ENCODE data around the gene ADSL.

ADSL gene

DNA sequence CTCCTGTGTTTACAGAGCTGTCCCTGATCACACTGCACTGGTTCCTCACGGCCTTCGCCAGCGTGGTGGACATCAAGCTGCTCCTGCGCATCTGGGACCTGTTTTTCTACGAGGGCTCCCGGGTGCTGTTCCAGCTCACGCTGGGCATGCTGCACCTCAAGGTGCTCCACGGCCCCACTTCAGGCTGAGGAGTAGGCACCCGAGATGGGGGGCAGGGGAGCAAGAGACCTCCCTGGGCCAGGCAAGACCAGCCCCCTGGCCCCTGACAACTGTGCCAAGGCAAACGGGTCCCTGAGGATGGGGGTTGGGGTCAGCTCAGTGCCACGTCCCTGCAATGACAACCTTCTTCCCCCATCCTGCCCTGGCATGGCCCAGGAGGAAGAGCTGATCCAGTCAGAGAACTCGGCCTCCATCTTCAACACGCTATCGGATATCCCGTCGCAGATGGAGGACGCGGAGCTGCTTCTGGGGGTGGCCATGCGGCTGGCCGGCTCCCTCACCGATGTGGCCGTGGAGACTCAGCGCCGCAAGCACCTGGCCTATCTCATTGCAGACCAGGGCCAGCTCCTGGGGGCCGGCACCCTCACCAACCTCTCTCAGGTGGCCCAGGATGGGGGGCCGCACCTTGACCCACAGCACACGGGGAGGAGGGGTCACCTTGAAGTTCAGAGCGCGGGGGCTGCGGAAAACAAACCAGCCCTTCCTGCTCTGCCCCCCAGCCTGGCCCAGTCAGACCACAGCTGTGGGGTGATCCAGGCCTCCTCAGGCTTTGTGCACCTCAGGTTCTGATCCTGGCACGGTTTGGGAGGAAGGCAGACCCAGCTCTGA is 60.0 kb downstream of the ADSL start:
- DNase-seq = no peak

DNA sequence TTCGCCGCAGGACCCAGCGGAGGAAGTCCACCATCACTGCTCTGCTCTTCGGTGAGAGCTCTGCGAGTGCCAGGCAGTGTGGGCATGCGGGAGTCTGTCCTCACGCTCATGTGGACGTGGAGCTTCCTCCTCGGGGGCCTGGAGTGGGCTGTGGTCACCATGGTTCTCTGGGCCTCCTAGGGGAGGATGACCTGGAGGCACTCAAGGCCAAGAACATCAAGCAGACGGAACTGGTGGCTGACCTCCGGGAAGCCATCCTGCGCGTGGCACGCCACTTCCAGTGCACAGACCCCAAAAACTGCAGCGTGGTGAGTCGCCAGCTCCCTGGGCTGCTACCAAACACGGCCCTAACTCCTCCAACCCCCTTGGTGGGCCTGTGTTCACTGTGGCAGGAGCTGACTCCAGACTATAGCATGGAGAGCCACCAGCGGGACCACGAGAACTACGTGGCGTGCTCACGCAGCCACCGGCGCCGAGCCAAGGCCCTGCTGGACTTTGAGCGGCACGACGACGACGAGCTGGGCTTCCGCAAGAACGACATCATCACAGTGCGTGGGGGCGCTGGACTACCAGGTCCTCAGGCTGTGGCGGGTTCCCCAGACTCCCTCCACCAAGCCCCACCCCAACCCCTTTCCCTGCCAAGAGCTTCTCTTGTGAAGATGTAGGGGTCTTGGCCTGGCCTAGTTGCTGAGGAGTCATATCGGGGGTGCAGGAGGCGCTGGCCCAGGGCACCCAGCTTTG is 60.9 kb downstream of the ADSL start:
- no peak for DNase-seq

DNA sequence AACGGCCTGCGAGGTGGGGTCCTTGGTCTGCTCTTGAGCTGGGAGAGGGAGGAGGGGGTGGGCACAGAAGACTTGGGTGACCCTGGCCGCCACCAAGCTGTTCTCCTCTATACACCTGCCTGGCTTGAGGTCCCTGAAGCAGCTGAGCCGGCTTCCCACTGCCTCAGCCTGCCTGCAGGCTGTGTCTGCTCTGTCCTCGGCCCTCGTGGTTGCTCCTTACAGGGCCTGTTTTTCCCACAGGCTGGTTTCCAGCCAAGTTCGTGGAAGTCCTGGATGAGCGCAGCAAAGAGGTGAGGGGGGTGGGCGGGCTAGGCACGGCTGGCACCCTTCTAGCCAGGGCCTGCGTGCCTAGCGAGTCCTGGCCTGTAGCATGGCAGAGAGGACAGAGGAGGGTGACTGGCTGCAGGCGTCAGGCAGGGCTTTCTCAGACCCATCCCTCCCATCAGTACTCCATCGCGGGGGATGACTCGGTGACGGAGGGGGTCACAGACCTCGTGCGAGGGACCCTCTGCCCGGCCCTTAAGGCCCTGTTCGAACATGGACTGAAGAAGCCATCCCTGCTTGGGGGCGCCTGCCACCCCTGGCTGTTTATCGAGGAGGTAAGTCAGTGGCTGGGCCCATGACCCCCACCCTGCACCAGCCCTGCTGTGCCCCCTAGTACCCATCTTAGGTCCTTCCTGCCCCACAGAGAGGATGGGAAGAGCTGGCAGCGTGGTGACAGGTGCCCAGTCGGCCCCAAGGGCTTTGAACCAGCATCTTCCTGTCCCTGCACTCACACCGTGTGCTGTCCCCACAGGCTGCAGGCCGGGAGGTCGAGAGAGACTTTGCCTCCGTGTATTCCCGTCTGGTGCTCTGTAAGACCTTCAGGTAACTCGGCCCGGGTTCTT is 61.8 kb downstream of the ADSL start:
- no peak for DNase-seq

DNA sequence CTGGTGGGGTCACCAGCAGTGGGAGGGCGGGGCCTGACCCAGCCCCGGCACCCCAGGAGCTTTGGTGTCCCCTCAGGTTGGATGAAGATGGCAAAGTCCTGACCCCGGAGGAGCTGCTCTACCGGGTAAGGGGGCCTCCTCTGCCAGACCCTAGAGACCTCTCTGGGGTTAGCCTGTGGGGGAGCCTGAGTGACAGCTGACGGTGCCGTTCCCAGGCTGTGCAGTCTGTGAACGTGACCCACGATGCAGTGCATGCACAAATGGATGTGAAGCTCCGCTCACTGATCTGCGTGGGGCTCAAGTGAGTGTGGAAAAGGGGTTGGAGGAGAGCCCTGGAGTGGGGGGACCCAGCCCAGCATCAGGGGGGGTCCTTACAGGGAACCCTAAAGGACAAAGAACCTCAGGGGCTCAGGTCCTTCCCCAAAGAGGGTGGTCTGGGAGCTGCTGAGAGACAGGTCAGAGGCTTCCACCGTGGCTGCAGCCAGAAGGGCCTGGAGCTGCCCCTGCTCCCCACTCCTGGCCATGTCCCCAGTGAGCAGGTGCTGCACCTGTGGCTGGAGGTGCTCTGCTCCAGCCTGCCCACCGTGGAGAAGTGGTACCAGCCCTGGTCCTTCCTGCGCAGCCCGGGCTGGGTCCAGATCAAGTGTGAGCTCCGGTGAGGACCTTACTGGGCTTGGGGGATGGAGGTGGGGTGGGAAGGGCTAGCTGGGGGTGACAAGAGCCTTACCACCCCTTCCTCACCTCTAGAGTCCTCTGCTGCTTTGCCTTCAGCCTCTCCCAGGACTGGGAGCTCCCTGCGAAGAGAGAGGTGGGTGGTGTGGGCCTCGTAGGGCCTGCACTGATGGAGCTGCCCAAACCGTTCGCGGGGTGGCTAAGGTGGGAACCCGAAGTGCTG is 62.7 kb downstream of the ADSL start:
- no peak for DNase-seq

DNA sequence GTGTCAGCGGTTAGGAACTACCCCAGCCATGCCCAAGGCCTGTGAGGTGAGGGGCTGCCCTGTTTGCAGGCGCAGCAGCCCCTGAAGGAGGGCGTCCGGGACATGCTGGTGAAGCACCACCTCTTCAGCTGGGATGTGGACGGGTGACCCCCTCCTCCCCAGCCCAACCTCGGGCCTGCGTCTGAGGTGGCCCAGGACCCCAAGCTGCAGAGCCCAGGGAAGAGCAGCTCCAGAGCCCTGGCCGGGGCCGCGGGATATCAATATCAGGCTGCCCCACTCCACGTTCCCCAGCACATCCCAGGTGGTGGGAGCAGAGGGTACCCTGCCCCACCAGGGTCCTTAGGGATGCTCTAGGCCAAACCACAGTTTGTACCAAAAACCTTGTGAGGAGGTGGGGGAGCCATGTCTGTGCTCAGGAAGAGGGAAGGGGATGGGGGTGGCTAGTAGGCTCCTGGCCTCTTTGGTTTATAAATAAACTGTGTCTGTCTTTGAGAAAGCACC is 63.4 kb downstream of the ADSL start:
- DNase-seq = no peak

DNA sequence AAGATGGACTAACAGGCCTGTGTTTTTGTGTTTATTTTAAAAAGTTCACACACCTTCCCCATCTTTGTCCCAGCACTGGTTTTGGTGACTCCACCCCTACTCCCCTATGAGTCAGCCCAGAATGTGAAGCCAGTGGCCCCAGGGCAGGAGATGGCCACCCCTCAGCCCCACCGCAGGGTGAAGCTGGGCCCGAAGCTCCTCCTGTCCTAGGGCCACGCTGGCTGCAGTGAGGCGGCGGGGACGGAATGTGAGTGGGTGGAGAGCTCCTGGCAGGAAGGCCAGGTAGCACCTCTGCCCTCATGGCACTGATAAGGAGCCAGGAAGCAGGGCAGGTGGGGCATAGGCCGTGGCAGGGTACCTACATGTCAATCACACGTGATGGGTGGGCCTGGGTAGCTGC is 64.0 kb downstream of the ADSL start:
- DNase-seq = no peak

DNA sequence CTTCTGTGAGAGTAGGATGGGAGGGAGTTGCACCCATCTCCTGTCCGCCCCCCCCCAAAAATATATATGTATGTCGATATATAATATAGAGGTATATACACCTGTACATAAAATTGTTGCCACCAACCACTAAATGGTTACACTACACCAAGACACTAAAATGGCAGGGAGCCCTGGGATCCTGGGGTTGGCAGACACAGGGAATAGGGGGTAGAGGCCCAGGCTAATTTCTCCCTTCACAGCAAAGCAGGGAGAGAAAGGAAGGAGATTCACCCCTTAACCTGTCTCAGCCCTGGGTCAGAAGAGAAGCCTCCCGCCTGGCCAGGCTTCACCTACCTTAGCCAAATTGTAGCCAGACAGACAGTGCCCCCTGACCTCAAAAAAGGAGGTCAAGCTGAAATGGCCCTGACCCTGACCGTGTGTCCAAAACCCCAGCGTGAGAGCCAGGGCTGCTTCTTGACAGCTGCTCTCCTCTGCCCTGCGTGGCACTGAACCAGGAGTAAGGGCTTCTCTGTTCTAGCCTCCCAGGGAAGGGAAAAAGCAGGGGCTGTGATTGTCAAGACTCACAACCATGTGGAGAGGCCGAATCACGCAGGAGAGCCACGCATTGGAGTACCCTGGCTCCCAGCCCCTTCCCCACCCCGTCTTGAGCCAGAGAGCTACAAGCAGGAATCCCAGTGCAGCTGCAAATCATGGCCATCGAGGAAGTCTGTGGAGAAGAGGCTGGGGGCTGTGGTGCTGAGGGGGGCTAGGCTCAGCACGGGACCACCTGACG is 64.6 kb downstream of the ADSL start:
- no peak for DNase-seq

DNA sequence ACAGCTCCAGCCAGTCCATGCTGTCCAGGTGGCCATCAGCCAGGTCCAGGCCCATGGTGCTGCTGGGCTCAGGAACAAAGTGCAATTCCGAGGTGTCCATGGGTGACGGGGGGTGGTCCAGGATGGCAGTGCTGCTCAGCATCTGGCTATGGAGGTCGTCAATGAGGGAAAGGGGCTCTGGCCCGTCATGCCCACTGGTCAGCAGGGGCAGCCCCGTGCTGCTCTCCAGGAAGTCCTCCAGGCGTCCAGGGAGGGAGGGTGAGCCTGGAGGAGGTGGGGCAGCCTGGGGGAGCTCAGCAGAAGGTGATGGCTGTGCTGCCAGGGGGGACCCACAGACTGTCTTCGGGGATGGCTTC is 65.2 kb downstream of the ADSL start:
- no peak for DNase-seq

DNA sequence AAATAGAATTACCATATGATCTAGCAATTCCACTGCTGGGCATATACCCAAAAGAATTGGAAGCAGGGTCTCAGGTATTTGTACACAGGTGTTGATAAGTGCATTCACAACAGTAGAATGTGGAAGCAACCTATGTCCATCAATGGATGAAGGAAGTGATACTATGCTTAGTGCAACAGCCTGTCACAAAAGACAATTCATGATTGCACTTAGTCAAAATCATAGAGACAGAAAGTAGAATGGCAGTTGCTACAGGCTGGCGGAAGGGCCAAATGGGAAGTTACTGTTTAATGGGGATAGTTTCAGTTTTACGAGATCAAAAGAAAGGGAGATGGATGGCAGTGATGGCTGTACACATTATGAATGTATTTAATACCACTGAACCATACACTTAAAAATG is 66.1 kb downstream of the ADSL start:
- DNase-seq = no peak

DNA sequence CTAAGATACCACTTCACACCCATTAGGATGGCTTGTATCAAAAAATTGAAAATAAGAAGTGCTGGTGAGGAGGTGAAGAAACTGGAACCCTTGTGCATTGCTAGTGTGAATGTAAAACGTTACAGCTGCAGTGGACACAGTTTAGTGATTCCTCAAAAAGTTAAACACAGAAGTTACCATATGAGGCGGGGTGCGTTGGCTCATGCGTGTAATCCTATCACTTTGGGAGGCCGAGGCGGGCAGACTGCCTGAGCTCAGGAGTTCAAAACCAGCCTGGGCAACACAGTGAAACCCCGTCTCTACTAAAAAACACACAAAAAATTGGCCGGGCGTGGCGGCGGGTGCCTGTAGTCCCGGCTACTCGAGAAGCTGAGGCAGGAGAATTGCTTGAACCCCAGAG is 67.6 kb downstream of the ADSL start:
- DNase-seq = no peak

DNA sequence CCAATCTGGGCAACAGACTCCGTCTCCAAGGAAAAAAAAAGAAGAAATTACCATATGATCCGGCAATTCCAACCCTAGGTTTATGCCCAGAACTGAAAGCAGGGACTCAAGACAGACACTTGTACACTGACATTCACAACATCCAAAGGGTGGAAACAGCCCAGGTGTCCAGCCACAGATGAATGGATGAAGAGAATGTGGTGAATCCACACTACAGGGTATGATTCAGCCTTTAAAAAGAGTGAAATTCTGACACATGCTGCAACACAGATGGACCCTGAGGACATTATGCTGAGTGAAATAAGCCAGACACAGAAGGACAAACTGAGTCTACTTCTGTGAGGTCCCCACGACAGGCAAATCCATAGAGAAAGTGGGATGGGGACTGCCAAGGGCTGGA is 68.0 kb downstream of the ADSL start:
- DNase-seq = no peak

DNA sequence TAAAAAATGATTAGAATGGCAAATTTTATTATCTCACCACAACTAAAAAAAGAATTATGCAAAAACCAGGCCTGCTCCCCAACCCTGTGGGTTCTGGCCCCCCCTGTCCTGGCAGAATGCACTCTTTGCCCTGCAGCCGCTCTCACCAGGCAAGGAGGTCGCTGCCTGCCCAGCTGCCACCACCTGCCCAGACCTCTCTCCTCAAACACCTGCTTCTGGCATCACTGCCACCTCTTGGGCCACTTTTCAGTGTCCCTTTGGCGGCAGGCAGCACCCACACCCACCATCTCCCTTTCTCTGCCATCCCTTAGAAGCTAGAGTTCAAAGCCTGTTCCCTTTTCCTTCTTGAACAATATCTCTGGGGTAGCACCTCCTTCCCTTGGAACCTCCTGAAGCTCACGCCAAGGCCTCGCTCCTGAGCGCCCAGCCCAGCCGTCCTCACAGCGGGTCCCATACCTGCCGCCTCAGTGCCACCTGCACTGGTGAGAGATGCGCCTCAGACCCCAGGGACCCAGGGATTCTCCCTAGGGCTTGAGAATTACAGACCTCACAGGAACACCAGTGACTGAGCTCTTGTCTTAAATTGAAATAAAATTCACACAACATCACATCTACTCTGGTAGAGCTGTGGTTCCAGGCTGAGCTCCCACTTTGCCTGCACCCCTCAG is 68.7 kb downstream of the ADSL start:
- no peak for DNase-seq

DNA sequence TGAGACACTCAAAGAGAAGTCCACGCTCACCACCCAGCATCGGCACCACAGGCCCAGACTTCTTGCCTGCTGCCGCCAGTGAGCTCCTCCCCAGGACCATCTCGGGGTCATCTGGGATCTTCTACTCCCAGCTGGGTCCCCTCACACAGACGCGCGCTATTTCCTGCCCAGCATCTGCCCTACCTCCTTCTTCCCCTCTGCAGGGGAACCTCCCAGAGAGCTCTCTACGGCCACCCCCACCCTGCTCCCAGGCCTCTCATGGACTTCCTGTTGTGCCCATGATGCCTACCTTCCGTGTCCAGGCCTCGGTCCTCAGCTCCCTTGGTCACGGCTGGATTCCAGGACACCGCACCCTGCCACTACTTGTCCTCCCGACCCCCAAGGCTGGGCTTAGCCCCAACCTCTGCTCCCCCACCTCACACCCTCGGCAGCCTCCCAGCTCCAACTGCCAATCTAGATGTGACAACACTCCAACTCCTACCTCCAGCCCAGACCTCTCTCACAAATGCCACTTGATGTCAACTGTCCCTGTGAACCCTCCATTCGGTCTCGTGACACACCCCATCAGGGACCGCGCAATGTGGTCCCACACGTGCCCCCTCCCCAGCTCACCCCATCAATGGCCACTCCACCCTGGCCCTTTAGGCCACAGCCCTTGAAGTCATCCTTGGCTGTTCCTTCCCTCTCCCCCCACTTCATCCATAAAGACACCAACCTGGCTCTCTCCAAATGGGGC is 69.4 kb downstream of the ADSL start:
- DNase-seq = no peak

DNA sequence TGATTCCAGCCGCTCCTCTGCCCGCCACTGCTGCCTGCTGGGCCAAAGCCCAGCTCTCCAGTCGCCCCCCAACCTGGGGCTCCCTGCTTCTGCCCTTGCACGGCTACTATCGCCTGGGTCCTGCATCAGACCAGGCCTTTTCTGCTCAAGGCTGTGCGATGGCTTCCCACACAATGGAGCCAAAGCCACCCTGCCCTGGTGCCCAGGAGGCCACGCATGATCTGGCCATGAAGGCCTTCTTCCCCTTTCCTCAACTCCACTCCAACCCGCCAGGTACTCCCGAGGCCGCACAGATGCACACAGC is 69.9 kb downstream of the ADSL start:
- no peak for DNase-seq

DNA sequence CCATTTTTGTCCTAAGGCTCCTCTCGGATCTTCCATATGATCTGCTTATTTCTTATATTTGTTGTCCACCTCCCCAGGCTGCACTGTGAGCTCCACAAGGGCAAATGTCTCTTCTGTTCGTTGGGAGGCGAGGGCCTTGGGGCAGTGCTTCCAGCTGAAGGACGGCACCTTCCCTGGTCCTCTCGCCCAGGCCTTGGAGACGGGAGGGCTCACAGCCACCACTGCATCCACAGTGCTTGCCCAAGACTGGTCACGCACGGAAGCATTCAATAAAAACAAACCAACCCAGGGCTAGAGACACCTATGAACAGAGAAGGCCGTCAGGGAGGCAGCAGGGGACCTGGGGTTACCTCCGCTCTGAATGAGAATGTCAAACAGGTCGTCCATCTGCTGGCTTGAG is 70.3 kb downstream of the ADSL start:
- no peak for DNase-seq

DNA sequence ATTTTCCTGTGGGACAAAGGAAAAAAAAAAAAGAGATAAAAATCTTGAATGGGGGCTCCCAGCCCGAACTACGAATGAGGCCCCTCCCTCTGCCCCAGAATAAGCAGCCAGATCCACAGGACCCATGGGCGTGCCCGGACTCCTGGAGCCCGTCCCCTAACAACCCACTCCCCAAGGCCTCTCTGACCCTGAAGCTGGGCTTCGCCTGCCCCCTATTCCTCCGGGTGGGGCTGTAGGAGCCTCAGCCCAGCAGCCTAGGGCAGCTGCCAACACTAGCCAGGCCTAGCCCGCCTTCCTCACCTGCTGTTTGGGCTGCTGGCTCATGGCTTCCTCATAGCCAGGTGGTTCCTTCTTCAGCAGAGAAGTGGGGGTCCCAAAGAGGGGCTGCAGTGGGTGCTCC is 70.7 kb downstream of the ADSL start:
- DNase-seq = no peak

DNA sequence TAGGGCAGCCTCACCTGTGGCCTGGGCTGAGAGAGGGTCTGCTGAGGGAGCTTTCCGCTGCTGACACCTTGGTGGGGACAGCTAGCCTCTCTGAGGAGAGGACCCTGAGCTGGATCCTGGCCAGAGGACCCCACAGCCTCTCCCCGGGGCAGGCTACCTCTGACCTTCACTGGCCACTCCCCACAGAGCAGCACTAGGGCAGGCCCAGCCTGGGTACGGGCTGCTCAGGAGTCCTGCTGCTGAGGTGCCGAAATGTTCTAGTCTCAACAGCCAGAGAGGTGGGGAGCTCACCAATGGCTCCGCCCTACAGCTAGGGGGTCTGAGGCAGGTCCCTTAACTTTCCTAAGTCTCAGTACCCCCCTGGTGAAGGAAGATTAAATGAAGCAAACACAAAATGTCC is 71.6 kb downstream of the ADSL start:
- no peak for DNase-seq

DNA sequence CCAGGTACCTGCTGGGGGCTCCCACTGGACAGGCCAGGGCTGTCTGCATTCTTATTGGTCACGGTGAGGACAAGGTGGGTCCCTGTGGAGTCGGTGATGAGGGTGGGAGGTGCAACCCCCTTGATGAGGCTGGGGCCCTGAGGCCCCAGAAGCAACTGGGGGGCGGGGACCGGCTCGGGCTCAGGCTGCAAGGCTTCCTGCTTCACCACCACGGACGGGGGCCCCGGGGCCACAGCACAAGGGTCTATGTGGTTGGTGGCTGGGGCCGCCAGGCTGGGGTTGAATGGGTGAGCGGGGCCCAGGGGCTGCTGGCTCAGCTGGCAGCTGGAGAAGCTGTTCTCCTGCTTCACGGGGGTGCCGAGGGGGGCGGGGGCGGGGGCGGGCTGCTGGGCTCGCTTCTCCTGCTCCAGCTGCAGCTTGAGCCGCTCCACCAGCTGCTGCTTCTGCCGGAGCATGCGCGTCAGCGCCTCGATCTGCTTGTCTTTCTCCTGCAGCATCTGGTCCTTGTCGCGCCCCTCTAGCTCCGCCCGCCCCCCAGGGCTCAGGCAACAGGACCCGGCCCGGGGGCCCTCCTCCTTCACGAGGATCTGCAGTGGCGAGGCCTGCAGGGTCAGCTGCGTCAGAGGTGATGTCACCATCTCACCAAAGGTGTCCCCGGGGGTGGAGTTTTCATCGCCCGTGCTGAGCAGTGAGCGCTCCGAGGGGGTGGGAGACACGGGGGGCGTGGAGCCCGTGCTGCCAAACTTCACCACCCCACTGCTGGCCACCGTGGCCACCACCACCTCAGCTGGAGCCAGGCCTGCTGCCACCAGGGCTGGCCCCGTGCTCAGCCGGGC is 72.3 kb downstream of the ADSL start:
- no peak for DNase-seq

DNA sequence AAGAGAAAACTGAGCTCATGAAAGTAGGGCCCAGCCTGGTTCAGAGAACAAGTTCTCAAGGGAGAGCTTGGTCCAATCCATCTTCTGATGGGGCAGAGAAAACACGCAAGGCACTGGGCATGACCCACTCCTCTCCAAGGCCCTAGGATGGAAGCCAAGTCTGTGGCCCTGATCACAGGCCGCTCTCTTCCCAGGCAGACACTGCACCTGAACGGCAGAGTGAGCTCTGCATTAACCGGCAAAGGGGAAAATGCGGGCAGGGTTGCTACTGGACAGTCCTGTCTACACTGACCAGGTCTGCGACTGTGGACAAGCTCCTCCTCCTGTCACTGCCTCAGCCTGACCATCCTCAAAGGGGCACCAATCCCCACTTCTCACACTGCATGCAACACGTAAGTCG is 73.4 kb downstream of the ADSL start:
- no peak for DNase-seq

Measured in fibroblast of skin of scalp (primary cell).